H1 (cell line): ENCODE results near the gene DCAF8. TPM values are rescaled to one million over a fixed set of nuclear protein-coding genes. Genes with fewer than 3 reads are reported as not detected.

ENCODE experiments used
- EZH2 ChIP-seq: fragments of 200-600 bp; sonication (generic); IDR thresholded peaks from 2 replicates; pipeline ENCODE4 v1.7.1; 2012; ENCODE audit warnings: low read depth, mild to moderate bottlenecking, moderate library complexity, low read length, inconsistent platforms; ENCODE audit not compliant: severe bottlenecking
- MAX ChIP-seq: IDR thresholded peaks from 2 replicates; pipeline ENCODE4 v1.6.1; 2012; ENCODE audit warnings: inconsistent platforms
- TAF1 ChIP-seq: IDR thresholded peaks from 2 replicates; pipeline ENCODE4 v1.6.1; 2011; ENCODE audit warnings: mild to moderate bottlenecking, low read depth, low read length
- polyA plus RNA-seq, 7 experiments: library from polyadenylated mRNA; depleted of rRNA in 3 of 7; stranded (reverse) in 5 of 7; unstranded in 2 of 7; fragments of >200 nt in 5 of 7; fragments of 200-250 nt in 2 of 7; gene quantifications; 1 replicate in 5 of 7; 2 replicates in 1 of 7; 4 replicates in 1 of 7; pipeline versions ENCODE4 v1.2.1 to v1.2.3, GENCODE V29; 2011 to 2013; ENCODE audit warnings: missing spikeins in 2 of 7, mixed read lengths in 2 of 7
- total RNA-seq: library from RNA; stranded (reverse); fragmentation: NEBNext Ultra II Directional; extraction: Animal tissue kit (Norgen Biotek cat#: 25700); gene quantifications from 2 replicates; pipeline ENCODE4 v1.2.1, GENCODE V29; 2021

Gene DCAF8
- total and polyA plus RNA-seq, 2 of the 8 experiments (the other 6 are each of a cell fraction or from before 2014, with no cell fraction given): 68.2 to 110 TPM

- TF ChIP-seq EZH2 (no peak), MAX (no peak), TAF1 (no peak)
These were observed 34.8 kb downstream of the DCAF8 start (continued) for GRCh38 chr1:160227561-160227960.
